HCT116 (cell line): ENCODE results near the gene SEMG1. TPM values are rescaled to one million over a fixed set of nuclear protein-coding genes. Genes with fewer than 3 reads are reported as not detected.

ENCODE experiments used
- ATAC-seq: fragments of 200-7000 bp; cut with Tn5 transposase; 2 replicates; pipeline ENCODE4 v1.9.1; 2020; ENCODE audit warnings: mild to moderate bottlenecking, moderate library complexity
- BruUV-seq: library from RNA; stranded (reverse); fragments of 400-500 nt; replicated peaks from 2 replicates; lab custom pipeline; 2021; lab: Mats Ljungman, UMichigan
- CTCF ChIA-PET: fragments of 300-600 bp; sonication (Branson Sonifier 250); formaldehyde crosslinking; loops from one replicate; lab custom pipeline; 2021; ENCODE audit warnings: antibody characterized with exemption; lab: Charles Lee
- POLR2A ChIA-PET: fragments of 300-600, 350-600 bp; sonication (Branson Sonifier 250); formaldehyde crosslinking; loops from one replicate; lab custom pipeline; 2021; ENCODE audit warnings: antibody characterized with exemption; lab: Charles Lee
- RAD21 ChIA-PET, 2 experiments: fragments of 300-600 bp; sonication (Branson Sonifier 250); formaldehyde crosslinking; loops; one replicate each; lab custom pipeline; 2023; ENCODE audit warnings: low total read pairs in 2 of 2; ENCODE audit not compliant: uncharacterized antibody in 2 of 2, unreplicated experiment in 2 of 2, low non-redundant PET in 1 of 2; lab: Charles Lee
- DNase-seq: peaks from one replicate; pipeline ENCODE4 v3.0.0-alpha.2; 2010; ENCODE audit warnings: low read depth, low spot score
- H2AFZ ChIP-seq: fragments of 200-600 bp; shearing (Covaris generic), sonication (generic); 2 replicates; pipeline ENCODE4 v1.6.1; 2017; ENCODE audit warnings: low read depth, mixed run types, mixed read lengths, antibody characterized with exemption, low read length; ENCODE audit not compliant: poor library complexity, severe bottlenecking
- H3K27ac ChIP-seq: 2 replicates; pipeline ENCODE4 v1.5.1; 2012; ENCODE audit warnings: low read depth, low read length
- H3K27me3 ChIP-seq: fragments of 200-600 bp; sonication (generic); 2 replicates; pipeline ENCODE4 v1.6.1; 2016; ENCODE audit warnings: mixed run types, low read length, mixed read lengths; ENCODE audit not compliant: insufficient read depth
- H3K36me3 ChIP-seq, 2 experiments: fragments of 200-500 bp in 1 of 2; fragments of 200-600 bp in 1 of 2; sonication (Bioruptor generic) in 1 of 2; sonication (generic) in 1 of 2; 2 replicates each; pipeline versions ENCODE4 v1.5.1 to v1.6.1; 2014 to 2016; ENCODE audit warnings: low read length in 2 of 2, inconsistent platforms in 1 of 2, mixed read lengths in 1 of 2, mixed run types in 1 of 2; ENCODE audit not compliant: insufficient read depth in 2 of 2, control insufficient read depth in 1 of 2
- H3K4me1 ChIP-seq, 2 experiments: fragments of 200-600 bp in 1 of 2; sonication (generic) in 1 of 2; 2 replicates each; pipeline versions ENCODE4 v1.5.1 to v1.6.1; 2012 to 2017; ENCODE audit warnings: low read length in 2 of 2, inconsistent platforms in 1 of 2, mild to moderate bottlenecking in 1 of 2, mixed read lengths in 1 of 2, mixed run types in 1 of 2, moderate library complexity in 1 of 2; ENCODE audit not compliant: insufficient read depth in 2 of 2, control insufficient read depth in 1 of 2
- H3K4me2 ChIP-seq: fragments of 200-600 bp; sonication (generic); 2 replicates; pipeline ENCODE4 v1.6.1; 2017; ENCODE audit warnings: mixed run types, low read length, mixed read lengths
- H3K4me3 ChIP-seq, 2 experiments: fragments of 200-600 bp in 1 of 2; sonication (generic) in 1 of 2; replicated peaks in 1 of 2; 2 replicates each; pipeline ENCODE4 v1.5.1; 2011 to 2016; ENCODE audit warnings: low read length in 2 of 2, control low read depth in 1 of 2, low read depth in 1 of 2, mild to moderate bottlenecking in 1 of 2, mixed read lengths in 1 of 2, mixed run types in 1 of 2
- H3K79me2 ChIP-seq: fragments of 200-600 bp; sonication (generic); 2 replicates; pipeline ENCODE4 v1.6.1; 2017; ENCODE audit warnings: mild to moderate bottlenecking, mixed run types, low read length, moderate library complexity, mixed read lengths; ENCODE audit not compliant: insufficient read depth
- H3K9ac ChIP-seq: fragments of 200-600 bp; sonication (generic); 2 replicates; pipeline ENCODE4 v1.6.1; 2016; ENCODE audit warnings: low read length, mixed read lengths
- H3K9me2 ChIP-seq: fragments of 200-600 bp; sonication (generic), shearing (Covaris generic); 2 replicates; pipeline ENCODE4 v1.6.1; 2017; ENCODE audit warnings: mixed run types, mild to moderate bottlenecking, moderate library complexity; ENCODE audit not compliant: insufficient read depth
- H3K9me3 ChIP-seq, 2 experiments: fragments of 200-500 bp in 1 of 2; fragments of 200-600 bp in 1 of 2; sonication (Bioruptor generic) in 1 of 2; sonication (generic) in 1 of 2; 2 replicates each; pipeline ENCODE4 v1.6.1; 2014 to 2017; ENCODE audit warnings: low read length in 2 of 2, mixed read lengths in 2 of 2, inconsistent platforms in 1 of 2, low read depth in 1 of 2, mild to moderate bottlenecking in 1 of 2, mixed run types in 1 of 2, moderate library complexity in 1 of 2; ENCODE audit not compliant: control insufficient read depth in 1 of 2, insufficient read depth in 1 of 2
- H4K20me1 ChIP-seq: fragments of 200-600 bp; sonication (generic), shearing (Covaris generic); 2 replicates; pipeline ENCODE4 v1.6.1; 2017; ENCODE audit warnings: mixed run types, mild to moderate bottlenecking, moderate library complexity; ENCODE audit not compliant: insufficient read depth
- ATF3 ChIP-seq: IDR thresholded peaks from 2 replicates; pipeline ENCODE4 v1.6.1; 2012
- CBX3 ChIP-seq: IDR thresholded peaks from 2 replicates; pipeline ENCODE4 v1.6.1; 2012; ENCODE audit warnings: low read depth
- CEBPB ChIP-seq: IDR thresholded peaks from 2 replicates; pipeline ENCODE4 v1.6.1; 2012; ENCODE audit warnings: low read depth
- EGR1 ChIP-seq: IDR thresholded peaks from 2 replicates; pipeline ENCODE4 v1.6.1; 2012; ENCODE audit warnings: low read depth
- EZH2 ChIP-seq: fragments of 200-600 bp; sonication (generic); IDR thresholded peaks from 2 replicates; pipeline ENCODE4 v1.6.1; 2017; ENCODE audit warnings: antibody characterized with exemption, mixed run types
- EZH2phosphoT487 ChIP-seq: fragments of 200-600 bp; IDR thresholded peaks from 2 replicates; pipeline ENCODE4 v1.6.1; 2018; ENCODE audit warnings: antibody characterized with exemption, borderline replicate concordance
- FOSL1 ChIP-seq: IDR thresholded peaks from 2 replicates; pipeline ENCODE4 v1.6.1; 2012; ENCODE audit warnings: low read depth
- JUND ChIP-seq: IDR thresholded peaks from 2 replicates; pipeline ENCODE4 v1.6.1; 2012
- POLR2A ChIP-seq: IDR thresholded peaks from 2 replicates; pipeline ENCODE4 v1.7.0; 2011; ENCODE audit warnings: borderline replicate concordance; ENCODE audit not compliant: insufficient read depth, insufficient read length; ENCODE audit errors: extremely low read depth
- POLR2AphosphoS5 ChIP-seq: IDR thresholded peaks from 2 replicates; pipeline ENCODE4 v1.6.1; 2011; ENCODE audit warnings: mild to moderate bottlenecking, low read depth, low read length, moderate library complexity
- RAD21 ChIP-seq: IDR thresholded peaks from 2 replicates; pipeline ENCODE4 v1.6.1; 2012; ENCODE audit warnings: low read depth, mild to moderate bottlenecking
- SIN3A ChIP-seq: IDR thresholded peaks from 2 replicates; pipeline ENCODE4 v1.6.1; 2012; ENCODE audit warnings: low read depth
- SP1 ChIP-seq: IDR thresholded peaks from 2 replicates; pipeline ENCODE4 v1.6.1; 2012; ENCODE audit warnings: low read depth
- SRF ChIP-seq: IDR thresholded peaks from 2 replicates; pipeline ENCODE4 v1.6.1; 2012; ENCODE audit warnings: low read depth
- TCF7L2 ChIP-seq: IDR thresholded peaks from 2 replicates; pipeline ENCODE4 v1.7.0; 2011; ENCODE audit warnings: borderline replicate concordance, inconsistent platforms; ENCODE audit not compliant: insufficient read depth, insufficient read length; ENCODE audit errors: extremely low read depth
- YY1 ChIP-seq: IDR thresholded peaks from 2 replicates; pipeline ENCODE4 v1.6.1; 2011; ENCODE audit warnings: low read length, low read depth, moderate library complexity, mild to moderate bottlenecking; ENCODE audit not compliant: insufficient replicate concordance; ENCODE audit errors: extremely low read depth
- ZFX ChIP-seq: fragments of 450-650 bp; IDR thresholded peaks from 2 replicates; pipeline ENCODE4 v1.6.1; 2017
- intact Hi-C: fragments of 100-400 bp; cut with micrococcal nuclease; formaldehyde crosslinking; loops from 2 replicates; pipeline ENCODE4 v1.10.0; 2022
- total RNA-seq: library from RNA; stranded (reverse); gene quantifications from one replicate; pipeline ENCODE4 v1.2.1, GENCODE V29; 2021; ENCODE audit not compliant: unreplicated experiment
- TF ChIP-seq, protein P1 (sequence below): IDR thresholded peaks from 2 replicates; pipeline ENCODE4 v1.6.1; 2011; ENCODE audit warnings: mild to moderate bottlenecking, low read length, moderate library complexity; ENCODE audit not compliant: insufficient replicate concordance; ENCODE audit errors: extremely low read depth
- TF ChIP-seq, protein P2 (sequence below), 3 experiments: fragments of 200-600 bp in 1 of 3; sonication (generic) in 1 of 3; IDR thresholded peaks in 2 of 3; conservative IDR thresholded peaks in 1 of 3; 2 replicates each; pipeline ENCODE4 v1.5.1; 2012 to 2017; ENCODE audit warnings: low read depth in 2 of 3, low read length in 2 of 3, antibody characterized with exemption in 1 of 3, borderline replicate concordance in 1 of 3, control low read depth in 1 of 3, mild to moderate bottlenecking in 1 of 3, mixed read lengths in 1 of 3, mixed run types in 1 of 3, moderate library complexity in 1 of 3; ENCODE audit not compliant: insufficient read depth in 1 of 3
- TF ChIP-seq, protein P3 (sequence below): IDR thresholded peaks from 2 replicates; pipeline ENCODE4 v1.6.1; 2012

Gene SEMG1
- total RNA-seq, 1 experiment from 2014 or later: not detected

DNA sequence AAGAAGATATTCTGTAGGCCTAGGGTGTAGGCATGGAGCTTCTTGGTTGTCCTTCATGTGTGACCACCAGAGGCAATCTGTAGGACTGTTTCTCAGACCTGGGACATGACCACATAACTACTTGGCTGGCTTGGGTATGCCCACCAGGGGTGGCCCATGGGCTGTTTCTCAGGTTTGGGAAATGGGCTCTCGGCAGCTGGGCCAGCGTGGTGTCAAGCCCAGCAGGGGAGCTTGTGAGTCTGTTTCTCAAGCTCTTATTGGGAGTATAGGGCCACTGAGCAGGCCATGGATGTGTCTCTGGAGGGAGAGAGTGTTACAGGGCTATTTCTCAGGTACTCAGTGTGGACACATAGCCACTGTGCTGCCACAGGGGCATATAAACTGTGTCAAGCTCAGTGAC is 11.8 kb downstream of the SEMG1 start:
- H3K9ac ChIP-seq: no peak overlapping the region
- no peak overlapping the region for H3K4me3 ChIP-seq
- no peak overlapping the region for H2AFZ ChIP-seq
- no peaks in the 10 kb centered on the region for H3K79me2 ChIP-seq
- ChIA-PET CTCF (interaction anchor here (2.3 kb wide), 1 partner anchor 11 kb away, joined by 8 read pairs; no protein-coding TSS in a partner anchor), RAD21 (no interaction called here), POLR2A (no interaction called here)
- no peak overlapping the region for H3K27ac ChIP-seq
- no peaks in the 10 kb centered on the region for H3K9me2 ChIP-seq
- H4K20me1 ChIP-seq: no peaks in the 10 kb centered on the region
- DNase-seq: no peak
- peaks cover 33% of the 10 kb centered on the region for H3K27me3 ChIP-seq
- intact Hi-C loops: no loop called here
- TF ChIP-seq, protein P1, sequence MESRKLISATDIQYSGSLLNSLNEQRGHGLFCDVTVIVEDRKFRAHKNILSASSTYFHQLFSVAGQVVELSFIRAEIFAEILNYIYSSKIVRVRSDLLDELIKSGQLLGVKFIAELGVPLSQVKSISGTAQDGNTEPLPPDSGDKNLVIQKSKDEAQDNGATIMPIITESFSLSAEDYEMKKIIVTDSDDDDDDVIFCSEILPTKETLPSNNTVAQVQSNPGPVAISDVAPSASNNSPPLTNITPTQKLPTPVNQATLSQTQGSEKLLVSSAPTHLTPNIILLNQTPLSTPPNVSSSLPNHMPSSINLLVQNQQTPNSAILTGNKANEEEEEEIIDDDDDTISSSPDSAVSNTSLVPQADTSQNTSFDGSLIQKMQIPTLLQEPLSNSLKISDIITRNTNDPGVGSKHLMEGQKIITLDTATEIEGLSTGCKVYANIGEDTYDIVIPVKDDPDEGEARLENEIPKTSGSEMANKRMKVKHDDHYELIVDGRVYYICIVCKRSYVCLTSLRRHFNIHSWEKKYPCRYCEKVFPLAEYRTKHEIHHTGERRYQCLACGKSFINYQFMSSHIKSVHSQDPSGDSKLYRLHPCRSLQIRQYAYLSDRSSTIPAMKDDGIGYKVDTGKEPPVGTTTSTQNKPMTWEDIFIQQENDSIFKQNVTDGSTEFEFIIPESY: no peak
- TF ChIP-seq RAD21 (no peak), EZH2phosphoT487 (no peak), CBX3 (no peak), EZH2 (no peak), FOSL1 (no peak), CEBPB (no peak), JUND (no peak), YY1 (no peak), EGR1 (no peak), TCF7L2 (no peak), SIN3A (no peak), POLR2A (no peak), SRF (no peak), ATF3 (no peak), POLR2AphosphoS5 (no peak), ZFX (no peak), SP1 (no peak)
- TF ChIP-seq, protein P2, sequence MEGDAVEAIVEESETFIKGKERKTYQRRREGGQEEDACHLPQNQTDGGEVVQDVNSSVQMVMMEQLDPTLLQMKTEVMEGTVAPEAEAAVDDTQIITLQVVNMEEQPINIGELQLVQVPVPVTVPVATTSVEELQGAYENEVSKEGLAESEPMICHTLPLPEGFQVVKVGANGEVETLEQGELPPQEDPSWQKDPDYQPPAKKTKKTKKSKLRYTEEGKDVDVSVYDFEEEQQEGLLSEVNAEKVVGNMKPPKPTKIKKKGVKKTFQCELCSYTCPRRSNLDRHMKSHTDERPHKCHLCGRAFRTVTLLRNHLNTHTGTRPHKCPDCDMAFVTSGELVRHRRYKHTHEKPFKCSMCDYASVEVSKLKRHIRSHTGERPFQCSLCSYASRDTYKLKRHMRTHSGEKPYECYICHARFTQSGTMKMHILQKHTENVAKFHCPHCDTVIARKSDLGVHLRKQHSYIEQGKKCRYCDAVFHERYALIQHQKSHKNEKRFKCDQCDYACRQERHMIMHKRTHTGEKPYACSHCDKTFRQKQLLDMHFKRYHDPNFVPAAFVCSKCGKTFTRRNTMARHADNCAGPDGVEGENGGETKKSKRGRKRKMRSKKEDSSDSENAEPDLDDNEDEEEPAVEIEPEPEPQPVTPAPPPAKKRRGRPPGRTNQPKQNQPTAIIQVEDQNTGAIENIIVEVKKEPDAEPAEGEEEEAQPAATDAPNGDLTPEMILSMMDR (IDR thresholded peaks at IDR 0.05 in 2 of 3, conservative IDR thresholded peaks at IDR 0.05 in 1 of 3; ENCODE audit: borderline replicate concordance in 1 of 3, insufficient read depth in 1 of 3, low read depth in 2 of 3, low read length in 2 of 3): no peak
- TF ChIP-seq, protein P3, sequence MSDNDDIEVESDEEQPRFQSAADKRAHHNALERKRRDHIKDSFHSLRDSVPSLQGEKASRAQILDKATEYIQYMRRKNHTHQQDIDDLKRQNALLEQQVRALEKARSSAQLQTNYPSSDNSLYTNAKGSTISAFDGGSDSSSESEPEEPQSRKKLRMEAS: no peak
- BruUV-seq: no TSS peak
- ATAC-seq: no peak
- no peaks in the 10 kb centered on the region for H3K36me3 ChIP-seq
- H3K4me2 ChIP-seq: no peak overlapping the region
- H3K9me3 ChIP-seq: no peaks in the 10 kb centered on the region
- no peaks in the 10 kb centered on the region for H3K4me1 ChIP-seq
